Stimulated activated effector memory CD8-positive, alpha-beta T cell treated with anti-CD3 and anti-CD28 coated beads, Interleukin-12 subunit alpha, Interleukin-12 subunit beta, amount 100 ng/mL, for 72 hours (primary cell): ENCODE data around the gene WDR91.

Source experiments
- ATAC-seq: fragments of 150-1000 bp; cut with Tn5 transposase; 2 replicates; pipeline ENCODE4 v1.10.0; 2021
- DNase-seq, 2 donors: peaks; one replicate each; pipeline ENCODE4 v3.0.0; 2021 to 2022; ENCODE audit warnings: low spot score in 2 of 2
- H3K27ac Mint-ChIP-seq: one replicate; pipeline ENCODE4 v1.8.0; 2022; ENCODE audit warnings: mild to moderate bottlenecking, mixed read lengths
- H3K36me3 Mint-ChIP-seq: one replicate; pipeline ENCODE4 v1.8.0; 2022; ENCODE audit warnings: mild to moderate bottlenecking, mixed read lengths
- H3K4me1 Mint-ChIP-seq: one replicate; pipeline ENCODE4 v1.8.0; 2022; ENCODE audit warnings: mixed read lengths
- H3K4me3 Mint-ChIP-seq: one replicate; pipeline ENCODE4 v1.8.0; 2022; ENCODE audit warnings: mild to moderate bottlenecking, mixed read lengths
- H3K9me3 Mint-ChIP-seq: one replicate; pipeline ENCODE4 v1.8.0; 2022; ENCODE audit warnings: mixed read lengths

Gene WDR91

GRCh38 chr7:135211179-135211945 is at the start of gene WDR91:
Gene WDR91 (minus strand): TSS chr7:135211526. CDS start chr7:135211502, 24 bp downstream.
- H3K27ac Mint-ChIP-seq, result peak within 1 kb of the TSS; percentile 95
- peak within 1 kb of the TSS; percentile 88 for H3K4me3 Mint-ChIP-seq
- H3K4me1 Mint-ChIP-seq, result peaks cover 22% of the 10 kb centered on the region
- H3K9me3 Mint-ChIP-seq, result no peaks in the 10 kb centered on the region
- ATAC-seq (peak; percentile 92), DNase-seq (peak; percentile 86 to 91)
- H3K36me3 Mint-ChIP-seq, result peaks cover 11% of the 10 kb centered on the region

DNA sequence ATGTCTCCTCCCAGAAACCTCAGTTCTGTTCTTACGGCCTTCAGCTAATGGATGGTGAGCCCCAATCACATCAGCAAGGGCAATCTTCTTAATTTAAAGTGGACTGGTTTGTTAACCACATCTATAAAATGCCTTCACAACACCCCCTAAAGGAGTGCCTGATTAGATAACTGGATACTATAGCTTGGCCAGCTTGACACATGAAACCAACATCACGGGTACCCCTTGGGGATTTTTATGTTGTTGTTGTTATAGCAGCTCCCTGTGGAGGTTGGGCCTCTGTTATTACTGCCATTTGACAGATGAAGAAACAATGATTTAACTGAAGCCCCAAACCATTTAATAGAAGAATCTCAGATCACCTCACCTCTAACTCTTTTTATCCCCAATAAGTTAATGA is 49.1 kb upstream of the WDR91 start:
- DNase-seq, result no peak
- Mint-ChIP-seq H3K9me3 (peaks cover under 1% of the 10 kb centered on the region), H3K27ac (peak overlapping the region; percentile 54), H3K36me3 (no peaks in the 10 kb centered on the region), H3K4me3 (no peak overlapping the region), H3K4me1 (no peaks in the 10 kb centered on the region)
- no peak for ATAC-seq

DNA sequence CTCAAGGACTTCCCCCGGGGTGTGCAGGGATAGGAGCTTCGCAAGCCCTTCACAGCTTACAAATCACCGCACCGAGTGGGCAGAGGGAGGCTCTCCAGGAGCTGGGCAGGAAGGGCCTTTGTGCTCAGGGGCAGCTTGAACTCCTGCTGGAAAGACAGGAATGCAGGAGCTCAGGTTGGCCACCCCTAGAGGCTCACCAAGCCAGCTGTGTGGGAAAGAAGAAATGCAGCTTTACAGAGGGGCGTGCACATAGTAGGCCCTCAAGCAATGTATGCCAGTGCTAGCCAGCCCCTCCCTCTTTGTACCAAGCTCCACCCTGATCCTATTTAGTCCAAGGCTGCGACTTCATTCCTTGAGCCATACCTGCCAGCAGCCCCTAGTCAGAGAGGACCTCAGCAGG is 48.4 kb upstream of the WDR91 start:
- Mint-ChIP-seq H3K4me1 (no peaks in the 10 kb centered on the region), H3K36me3 (no peaks in the 10 kb centered on the region), H3K4me3 (no peak overlapping the region), H3K27ac (no peak overlapping the region), H3K9me3 (no peaks in the 10 kb centered on the region)
- DNase-seq, result no peak
- ATAC-seq, result no peak

- DNase-seq (no peak), ATAC-seq (no peak)
- Mint-ChIP-seq H3K27ac (no peak overlapping the region), H3K4me1 (no peaks in the 10 kb centered on the region), H3K36me3 (no peaks in the 10 kb centered on the region), H3K4me3 (no peak overlapping the region), H3K9me3 (no peaks in the 10 kb centered on the region)
Measured at GRCh38 chr7:135258585-135258984, 47.3 kb upstream of the WDR91 start.

GRCh38 chr7:135257790-135258189 is 46.5 kb upstream of the WDR91 start:
- H3K36me3 Mint-ChIP-seq, result no peaks in the 10 kb centered on the region
- ATAC-seq, result no peak
- no peaks in the 10 kb centered on the region for H3K9me3 Mint-ChIP-seq
- no peak overlapping the region for H3K4me3 Mint-ChIP-seq
- H3K4me1 Mint-ChIP-seq, result no peaks in the 10 kb centered on the region
- no peak overlapping the region for H3K27ac Mint-ChIP-seq
- no peak for DNase-seq

DNA sequence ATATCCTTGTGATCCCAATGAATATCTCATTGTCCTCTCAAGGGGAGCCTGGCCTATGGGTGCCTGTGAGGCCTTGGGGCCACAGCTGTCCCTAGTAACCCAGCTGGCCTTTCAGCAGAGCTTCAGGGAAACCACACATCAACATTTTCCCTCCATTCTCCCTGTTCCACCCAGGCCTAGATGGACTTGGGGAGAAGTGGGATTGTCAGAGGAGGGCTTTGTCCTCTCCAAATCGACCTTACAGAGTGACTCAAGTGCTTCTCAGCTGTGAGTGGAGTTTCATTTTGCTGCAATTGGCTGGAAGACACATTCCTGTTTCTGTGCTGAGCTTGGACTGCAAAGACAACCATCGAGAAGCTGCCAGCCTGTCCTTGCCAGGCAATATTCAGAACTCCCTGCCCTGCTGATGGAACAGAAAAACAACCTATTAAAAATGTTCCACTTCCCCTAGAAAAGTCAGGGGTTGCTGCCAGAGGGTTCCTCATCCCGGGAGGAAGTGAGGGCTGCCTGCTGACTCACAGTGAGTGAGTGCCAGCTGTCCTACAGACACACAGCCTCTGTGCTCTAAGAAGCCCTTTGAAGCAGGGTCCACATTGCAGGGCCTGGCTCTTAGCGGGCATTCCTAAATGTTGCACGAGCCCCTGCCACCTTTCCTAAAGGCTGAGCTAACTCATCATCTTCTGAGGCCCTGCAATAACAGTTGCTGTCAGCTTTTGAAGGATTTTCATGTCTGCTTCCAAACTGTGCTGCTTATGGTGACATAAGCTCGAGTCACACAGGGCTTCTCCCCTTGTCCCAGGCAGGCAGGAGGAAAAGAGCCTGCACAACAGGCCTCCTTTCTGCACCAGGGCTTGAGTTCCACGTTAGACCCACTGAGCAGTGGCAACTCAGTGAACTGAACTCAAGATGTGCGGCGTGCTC is 42.8 kb upstream of the WDR91 start:
- no peak overlapping the region for H3K27ac Mint-ChIP-seq
- no peaks in the 10 kb centered on the region for H3K9me3 Mint-ChIP-seq
- H3K36me3 Mint-ChIP-seq, result no peaks in the 10 kb centered on the region
- no peak overlapping the region for H3K4me3 Mint-ChIP-seq
- peaks cover 7% of the 10 kb centered on the region for H3K4me1 Mint-ChIP-seq
- ATAC-seq (no peak), DNase-seq (no peak)

GRCh38 chr7:135251496-135252391 is 40.4 kb upstream of the WDR91 start:
- Mint-ChIP-seq H3K4me3 (no peak overlapping the region), H3K36me3 (no peaks in the 10 kb centered on the region), H3K4me1 (peaks cover 7% of the 10 kb centered on the region), H3K9me3 (no peaks in the 10 kb centered on the region), H3K27ac (no peak overlapping the region)
- ATAC-seq (no peak), DNase-seq (no peak)

DNA sequence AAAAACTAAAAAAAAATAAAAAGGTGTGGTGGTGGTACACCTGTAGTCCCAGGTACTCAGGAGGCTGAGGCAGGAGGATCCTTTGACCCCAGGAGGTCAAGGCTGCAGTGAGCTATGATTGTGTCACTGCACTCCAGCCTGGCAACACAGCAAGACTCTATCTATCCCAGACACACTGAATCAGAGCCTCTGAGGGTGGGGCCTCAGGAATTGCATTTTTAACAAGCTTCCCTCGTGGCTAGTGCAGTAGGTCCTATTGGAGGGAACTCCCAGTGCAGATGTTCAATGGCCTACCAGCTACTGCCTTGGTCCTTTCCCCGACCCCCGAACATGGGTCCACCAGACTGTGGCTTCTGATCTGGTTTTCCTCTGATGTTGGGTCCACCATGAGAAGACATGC is 37.2 kb upstream of the WDR91 start:
- no peaks in the 10 kb centered on the region for H3K36me3 Mint-ChIP-seq
- H3K9me3 Mint-ChIP-seq, result no peaks in the 10 kb centered on the region
- no peak for ATAC-seq

GRCh38 chr7:135247746-135248471 is 36.6 kb upstream of the WDR91 start:
- Mint-ChIP-seq H3K4me3 (no peak overlapping the region), H3K9me3 (no peaks in the 10 kb centered on the region), H3K36me3 (no peaks in the 10 kb centered on the region), H3K27ac (no peak overlapping the region), H3K4me1 (peaks cover 7% of the 10 kb centered on the region)
- no peak for DNase-seq
- ATAC-seq, result no peak

More for the DNA sequence above, 37.2 kb upstream of the WDR91 start:
- DNase-seq, result no peak
- H3K27ac Mint-ChIP-seq, result no peak overlapping the region
- H3K4me3 Mint-ChIP-seq, result no peak overlapping the region
- H3K4me1 Mint-ChIP-seq, result peaks cover 7% of the 10 kb centered on the region

DNA sequence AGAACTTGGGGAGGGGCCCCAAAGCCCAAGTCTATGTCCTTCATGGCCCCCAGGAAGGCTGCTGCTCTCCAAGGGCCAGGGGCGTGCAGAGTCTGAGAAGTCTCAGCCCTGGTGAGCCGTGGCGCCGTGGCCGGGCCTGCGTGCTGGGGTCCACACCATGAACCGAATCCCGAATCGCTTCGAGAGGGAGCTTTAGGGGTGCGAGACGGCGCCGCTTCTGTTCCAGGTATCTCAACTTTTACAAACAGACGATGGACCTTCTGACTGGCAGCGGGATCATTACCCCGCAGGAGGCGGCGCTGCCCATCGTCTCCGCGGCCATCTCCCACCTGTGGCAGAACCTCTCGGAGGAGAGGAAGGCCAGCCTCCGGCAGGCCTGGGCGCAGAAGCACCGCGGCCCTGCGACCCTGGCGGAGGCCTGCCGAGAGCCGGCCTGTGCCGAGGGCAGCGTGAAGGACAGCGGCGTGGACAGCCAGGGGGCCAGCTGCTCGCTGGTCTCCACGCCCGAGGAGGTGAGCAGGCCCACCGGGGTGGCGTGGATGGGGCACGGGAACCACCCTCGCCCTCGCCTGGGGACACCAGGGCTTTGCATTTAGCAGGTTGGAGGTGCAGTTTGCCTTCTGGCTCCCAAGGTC is 35.0 kb upstream of the WDR91 start:
- no peaks in the 10 kb centered on the region for H3K4me1 Mint-ChIP-seq
- H3K9me3 Mint-ChIP-seq, result no peaks in the 10 kb centered on the region
- ATAC-seq (no peak), DNase-seq (no peak)
- H3K27ac Mint-ChIP-seq, result no peak overlapping the region
- H3K36me3 Mint-ChIP-seq, result no peaks in the 10 kb centered on the region
- no peak overlapping the region for H3K4me3 Mint-ChIP-seq

DNA sequence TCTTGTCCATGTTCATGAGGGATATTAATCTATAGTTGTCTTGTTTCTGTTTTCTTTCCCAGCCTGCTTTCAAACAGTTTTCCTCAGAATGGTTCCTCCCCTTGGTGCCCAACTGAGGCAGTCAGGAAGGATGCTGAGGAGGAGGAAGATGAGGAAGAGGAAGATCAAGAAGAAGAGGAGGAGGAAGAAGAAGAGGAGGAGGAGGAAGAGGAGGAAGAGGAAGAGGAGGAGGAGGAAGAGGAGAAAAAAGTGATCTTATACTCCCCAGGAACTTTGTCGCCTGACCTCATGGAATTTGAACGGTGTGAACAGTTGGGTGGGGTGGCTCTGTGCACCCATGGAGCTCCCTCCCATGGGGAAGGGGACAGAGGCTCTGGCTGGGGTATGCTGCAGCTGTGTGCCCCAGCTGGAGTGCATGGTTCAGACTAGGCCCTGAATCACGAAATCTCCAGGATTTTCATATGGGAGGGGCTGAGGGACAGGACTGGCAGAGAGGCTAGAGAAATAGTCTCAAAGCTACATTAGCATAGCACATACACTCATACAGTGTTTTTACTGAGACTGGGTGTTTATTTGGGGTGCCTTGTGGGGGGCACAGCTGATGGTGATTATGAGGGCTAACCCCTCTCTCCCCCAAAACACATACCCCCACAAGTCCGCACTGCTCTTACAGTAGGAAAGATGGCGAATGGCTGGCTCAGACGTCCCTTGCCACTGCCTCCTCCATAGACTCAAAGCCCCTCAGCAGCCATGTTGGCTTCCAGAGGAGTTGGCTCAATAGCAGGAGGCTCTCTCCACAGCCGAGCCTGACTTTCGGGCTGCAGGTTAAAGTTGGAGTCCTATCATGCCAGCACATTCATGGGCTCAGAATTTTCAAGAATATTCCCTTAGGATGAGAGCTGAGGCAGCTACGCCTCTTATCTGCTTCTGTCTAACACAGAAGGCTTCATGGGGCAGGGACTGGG is 34.2 kb upstream of the WDR91 start:
- H3K9me3 Mint-ChIP-seq, result no peaks in the 10 kb centered on the region
- no peak overlapping the region for H3K4me3 Mint-ChIP-seq
- no peaks in the 10 kb centered on the region for H3K4me1 Mint-ChIP-seq
- H3K36me3 Mint-ChIP-seq, result no peaks in the 10 kb centered on the region
- DNase-seq (no peak), ATAC-seq (no peak)
- H3K27ac Mint-ChIP-seq, result no peak overlapping the region

GRCh38 chr7:135242096-135242684 is 30.9 kb upstream of the WDR91 start:
- H3K9me3 Mint-ChIP-seq, result no peaks in the 10 kb centered on the region
- H3K27ac Mint-ChIP-seq, result no peak overlapping the region
- no peak for DNase-seq
- H3K36me3 Mint-ChIP-seq, result no peaks in the 10 kb centered on the region
- no peak for ATAC-seq
- no peak overlapping the region for H3K4me3 Mint-ChIP-seq
- H3K4me1 Mint-ChIP-seq, result no peaks in the 10 kb centered on the region

- H3K36me3 Mint-ChIP-seq, result no peaks in the 10 kb centered on the region
- no peak for ATAC-seq
- no peak overlapping the region for H3K27ac Mint-ChIP-seq
- no peaks in the 10 kb centered on the region for H3K9me3 Mint-ChIP-seq
- H3K4me3 Mint-ChIP-seq, result no peak overlapping the region
- no peak for DNase-seq
- no peaks in the 10 kb centered on the region for H3K4me1 Mint-ChIP-seq
Measured at GRCh38 chr7:135240441-135240840, 29.1 kb upstream of the WDR91 start.
